GM12892 (cell line): Measurements from ENCODE around the gene CABP4.

Source experiments
- DNase-seq: peaks from one replicate; pipeline ENCODE4 v3.0.0; 2011; ENCODE audit not compliant: insufficient read length
- FAIRE-seq: peaks from 2 replicates; lab custom pipeline; 2011; peaks lifted over from hg19 to GRCh38; lab: Jason Lieb, UNC
- POLR2A ChIP-seq: IDR thresholded peaks from 2 replicates; pipeline ENCODE4 v1.6.1; 2011; ENCODE audit warnings: low read depth, low read length, control low read depth
- POLR2AphosphoS5 ChIP-seq: IDR thresholded peaks from 2 replicates; pipeline ENCODE4 v1.6.1; 2011; ENCODE audit warnings: low read depth, low read length, control low read depth
- TAF1 ChIP-seq: IDR thresholded peaks from 2 replicates; pipeline ENCODE4 v1.6.1; 2011; ENCODE audit warnings: low read depth, mild to moderate bottlenecking, control low read depth, low read length, borderline replicate concordance

CABP4 gene

GRCh38 chr11:67439321-67440228 lies 15.6 kb upstream of the CABP4 start:
- TF ChIP-seq POLR2AphosphoS5 (no peak), TAF1 (no peak), POLR2A (peak; percentile 28)
- FAIRE-seq (peak; percentile 90), DNase-seq (no peak)

DNA sequence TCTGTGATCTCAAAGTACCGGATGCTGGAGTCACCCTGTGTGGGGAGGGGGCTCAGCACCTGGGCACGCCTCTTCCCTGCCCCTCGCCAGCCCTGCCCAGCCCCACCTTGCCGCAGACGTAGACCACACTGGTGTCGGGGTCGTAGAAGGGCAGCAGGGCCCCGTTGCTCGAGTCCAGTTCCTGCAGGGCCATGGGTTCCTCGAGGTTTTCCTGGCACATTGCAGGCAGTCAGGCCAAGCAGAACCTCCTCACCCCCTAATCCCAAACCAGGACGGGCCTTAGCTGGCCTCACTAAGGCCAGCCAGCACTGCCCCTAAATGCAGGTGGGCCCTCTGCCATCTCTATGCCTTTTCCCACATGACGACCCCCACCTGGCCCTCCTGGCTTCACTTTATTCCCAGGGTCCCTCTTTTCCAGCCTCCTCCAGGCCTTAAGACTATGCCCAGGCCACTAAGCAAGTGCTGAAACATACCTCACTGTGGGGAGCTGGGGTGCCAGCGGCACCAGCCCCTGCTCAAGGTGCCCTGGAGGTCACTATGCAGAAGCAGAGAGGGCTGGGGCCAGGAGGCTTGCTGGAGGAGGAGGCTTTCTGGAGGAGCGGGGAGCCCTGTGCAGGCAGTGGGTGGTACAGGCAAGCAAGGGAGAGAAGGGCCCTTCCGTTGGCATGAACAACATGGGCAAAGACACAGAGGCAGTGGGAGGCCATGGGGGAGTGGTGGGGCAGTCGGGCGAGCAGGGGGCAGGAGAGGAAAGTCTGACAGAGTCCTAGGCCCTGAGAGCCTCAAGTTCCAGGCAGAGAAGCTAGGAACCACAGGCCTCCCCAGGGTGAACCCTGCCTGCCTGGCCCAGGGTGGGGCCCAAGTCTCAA lies 14.7 kb upstream of the CABP4 start:
- no peak for FAIRE-seq
- TF ChIP-seq POLR2A (no peak; the same call in 1 of the 2 replicates), TAF1 (no peak), POLR2AphosphoS5 (no peak; the same call in 1 of the 2 replicates)
- DNase-seq = no peak

- FAIRE-seq = no peak
These were observed 14.0 kb upstream of the CABP4 start for GRCh38 chr11:67441098-67441563.

DNA sequence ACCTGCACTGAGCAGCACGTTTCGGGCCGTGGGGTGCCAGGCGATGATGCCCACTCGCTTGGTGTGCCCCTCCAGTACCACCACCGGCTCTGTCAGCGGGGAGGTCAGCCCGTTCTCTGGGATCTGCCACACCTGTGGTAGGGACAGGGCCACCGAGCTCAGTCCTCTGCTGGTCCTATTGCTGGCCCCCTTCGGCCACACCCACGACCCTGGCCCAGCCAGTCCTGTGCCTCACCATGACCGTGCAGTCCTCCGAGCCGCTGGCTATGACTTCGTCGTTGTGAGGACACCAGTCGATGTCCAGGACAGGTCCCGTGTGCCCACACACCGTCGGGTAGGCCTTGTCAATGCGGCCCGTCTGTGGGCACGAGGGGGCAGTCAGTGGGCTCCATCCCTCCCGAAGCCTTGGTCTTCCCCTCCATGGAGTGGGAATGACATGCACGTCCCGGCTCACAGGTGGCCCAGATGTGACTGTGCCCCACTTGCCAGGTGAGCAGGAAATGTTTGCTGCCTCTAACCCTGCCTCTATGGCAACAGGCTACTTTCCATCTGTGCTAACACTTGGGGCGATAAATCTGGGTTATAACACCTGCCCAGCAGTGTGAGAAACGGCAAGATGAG lies 13.3 kb upstream of the CABP4 start:
- peak; percentile 42 for FAIRE-seq
- no peak for DNase-seq
- TF ChIP-seq TAF1 (no peak), POLR2AphosphoS5 (no peak), POLR2A (no peak)

More at GRCh38 chr11:67441098-67441563, 14.0 kb upstream of the CABP4 start:
- TF ChIP-seq POLR2AphosphoS5 (no peak), POLR2A (no peak), TAF1 (no peak)
- no peak for DNase-seq

DNA sequence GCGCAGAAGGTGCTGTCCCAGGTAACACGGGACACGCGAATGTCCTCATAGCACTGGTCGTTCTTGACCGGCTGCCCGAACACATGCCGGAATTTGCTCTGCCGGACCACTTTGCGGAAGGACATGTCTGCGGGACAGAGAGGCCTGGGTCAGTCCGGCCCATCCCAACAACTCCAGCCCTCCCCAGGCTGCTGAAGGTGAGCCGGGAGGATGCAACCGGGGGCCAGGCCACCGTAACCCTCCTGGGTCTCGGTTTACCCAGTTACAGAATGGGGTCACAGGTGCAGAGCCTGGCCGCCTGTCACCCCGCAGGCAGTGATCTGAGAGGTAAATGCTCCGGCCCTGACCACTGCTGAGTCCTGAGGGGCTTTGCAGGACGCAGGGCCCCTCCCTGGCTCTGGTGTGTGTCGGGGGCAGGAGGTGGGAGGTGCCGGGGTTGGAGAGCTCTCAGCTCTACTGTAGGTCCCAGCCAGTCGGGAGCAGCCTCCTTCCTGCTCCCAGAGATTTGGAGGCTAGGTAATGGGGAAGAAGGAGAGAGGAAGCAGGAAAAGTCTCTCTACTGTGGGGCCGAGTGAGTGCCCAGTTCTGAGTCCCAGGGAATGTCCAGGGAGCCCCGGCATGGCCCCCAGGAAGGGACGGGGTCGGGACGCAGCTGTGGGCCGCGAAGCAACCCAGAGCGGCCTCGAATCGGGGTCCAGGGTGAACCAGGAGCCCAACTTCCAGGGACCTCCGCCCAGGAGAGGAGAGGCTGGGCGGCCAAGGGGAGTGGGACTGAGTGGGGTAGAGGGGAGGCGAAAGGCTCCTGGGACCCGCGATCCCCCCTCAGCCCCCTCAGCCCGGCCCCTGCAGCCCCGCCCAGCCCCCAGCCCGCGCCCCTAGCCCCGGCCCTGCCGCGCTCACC lies 12.4 kb upstream of the CABP4 start:
- TF ChIP-seq POLR2A (peak; percentile 23; the same call in 1 of the 2 replicates), TAF1 (no peak)
- FAIRE-seq (no peak), DNase-seq (no peak)

GRCh38 chr11:67445515-67445914 lies 9.6 kb upstream of the CABP4 start:
- no peak for FAIRE-seq
- no peak for DNase-seq
- TF ChIP-seq POLR2AphosphoS5 = no peak
- TF ChIP-seq TAF1 = no peak
- peak; percentile 12; the same call in 1 of the 2 replicates for TF ChIP-seq POLR2A

DNA sequence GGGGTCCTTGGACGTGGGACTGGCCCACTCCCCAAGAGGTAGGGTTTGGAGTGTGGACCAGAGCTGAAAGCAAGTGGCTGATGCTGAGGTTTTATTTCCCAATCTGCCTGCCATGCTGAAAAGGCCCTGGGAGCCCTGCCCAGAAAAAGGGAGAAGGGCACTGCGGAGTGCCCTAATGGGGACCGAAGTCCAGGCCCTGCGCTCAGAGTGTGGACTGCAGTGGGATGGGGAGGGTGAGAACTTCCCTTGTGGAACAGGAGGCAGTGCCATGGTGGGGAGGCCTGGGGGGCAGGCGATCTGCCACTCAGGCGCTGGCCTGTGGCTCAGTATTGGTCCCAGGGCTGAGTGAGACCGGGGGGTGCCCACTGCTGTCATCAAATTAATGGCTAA lies 6.9 kb upstream of the CABP4 start:
- DNase-seq (no peak), FAIRE-seq (no peak)
- no peak for TF ChIP-seq TAF1
- TF ChIP-seq POLR2AphosphoS5 = no peak
- TF ChIP-seq POLR2A = no peak

GRCh38 chr11:67449116-67449844 lies 5.9 kb upstream of the CABP4 start:
- FAIRE-seq = no peak

DNA sequence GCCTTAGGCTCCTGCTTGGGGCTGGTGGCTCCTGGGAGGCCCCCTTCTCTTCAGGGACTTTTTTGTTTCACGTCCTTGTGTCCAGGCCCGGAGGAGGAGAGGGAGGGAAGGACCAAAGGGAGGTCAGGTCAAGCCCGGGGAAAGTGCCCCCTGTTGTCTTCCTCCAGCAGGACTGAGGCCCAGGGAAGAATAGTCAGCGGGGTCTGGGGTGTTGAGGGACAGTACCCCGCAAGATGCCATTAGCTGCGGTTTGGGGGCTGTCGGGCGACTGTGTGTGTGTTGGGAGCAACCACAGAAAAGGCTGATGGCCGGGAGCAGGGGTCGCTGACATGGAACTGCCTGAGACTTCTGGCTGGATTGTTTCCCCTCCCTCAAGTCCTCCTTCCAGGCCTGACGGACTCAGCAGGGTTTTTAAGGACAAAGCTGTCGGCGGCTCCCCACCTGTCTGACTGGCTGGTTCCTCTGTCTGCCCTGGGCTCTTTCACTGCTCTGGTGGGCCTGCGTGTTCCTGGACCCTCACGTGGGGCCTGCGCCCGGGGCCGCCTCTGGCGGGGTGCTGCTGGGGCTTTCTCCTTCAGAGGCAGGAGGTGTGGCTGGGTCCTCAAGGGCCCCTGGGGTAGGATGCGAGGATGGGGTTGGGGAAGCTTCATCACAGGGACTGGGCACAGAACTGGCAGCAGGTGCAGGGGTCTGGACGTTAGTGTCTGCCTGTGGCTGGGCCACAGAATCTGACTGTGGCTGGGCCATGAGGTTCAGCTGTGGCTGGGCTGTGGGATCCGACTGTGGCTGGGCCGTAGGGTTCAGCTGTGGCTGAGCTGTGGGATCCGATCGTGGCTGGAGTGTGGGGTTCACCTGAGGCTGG lies 4.1 kb upstream of the CABP4 start:
- no peak for DNase-seq
- no peak for FAIRE-seq
- TF ChIP-seq TAF1 (no peak), POLR2A (no peak), POLR2AphosphoS5 (no peak)

More at GRCh38 chr11:67449116-67449844, 5.9 kb upstream of the CABP4 start:
- TF ChIP-seq TAF1 (no peak), POLR2A (no peak; the same call in 1 of the 2 replicates), POLR2AphosphoS5 (no peak)
- no peak for DNase-seq
